HG03521 (cell line): ENCODE results near the gene NXPE3.
A peak's percentile ranks its signal among the peaks of the same experiment; 100 is the strongest.

Source experiments
- ATAC-seq: cut with Tn5 transposase; IDR thresholded peaks from one replicate; pipeline ENCODE4 v1.9.1; 2021; ENCODE audit warnings: mild to moderate bottlenecking, moderate library complexity; ENCODE audit not compliant: unreplicated experiment

Gene NXPE3

DNA sequence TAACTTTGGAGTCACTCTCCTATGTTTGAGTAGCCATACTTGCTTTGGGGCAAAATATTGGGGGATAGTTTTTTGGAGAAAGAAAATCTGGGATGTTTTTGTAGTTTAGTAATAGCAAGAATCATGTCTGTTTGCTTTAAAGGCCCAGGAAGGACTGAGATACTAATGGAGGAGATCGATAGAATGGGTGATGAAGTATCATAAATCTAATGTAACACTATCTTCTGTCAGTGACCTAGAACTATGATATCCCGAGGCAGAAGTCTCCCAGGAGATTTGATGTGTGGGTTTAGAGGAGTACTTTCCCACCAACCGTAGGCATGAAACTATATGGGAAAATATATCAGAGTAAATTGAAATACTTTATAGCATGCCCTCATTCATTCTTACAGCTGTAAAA lies 49.3 kb downstream of the NXPE3 start:
- no peak for ATAC-seq

DNA sequence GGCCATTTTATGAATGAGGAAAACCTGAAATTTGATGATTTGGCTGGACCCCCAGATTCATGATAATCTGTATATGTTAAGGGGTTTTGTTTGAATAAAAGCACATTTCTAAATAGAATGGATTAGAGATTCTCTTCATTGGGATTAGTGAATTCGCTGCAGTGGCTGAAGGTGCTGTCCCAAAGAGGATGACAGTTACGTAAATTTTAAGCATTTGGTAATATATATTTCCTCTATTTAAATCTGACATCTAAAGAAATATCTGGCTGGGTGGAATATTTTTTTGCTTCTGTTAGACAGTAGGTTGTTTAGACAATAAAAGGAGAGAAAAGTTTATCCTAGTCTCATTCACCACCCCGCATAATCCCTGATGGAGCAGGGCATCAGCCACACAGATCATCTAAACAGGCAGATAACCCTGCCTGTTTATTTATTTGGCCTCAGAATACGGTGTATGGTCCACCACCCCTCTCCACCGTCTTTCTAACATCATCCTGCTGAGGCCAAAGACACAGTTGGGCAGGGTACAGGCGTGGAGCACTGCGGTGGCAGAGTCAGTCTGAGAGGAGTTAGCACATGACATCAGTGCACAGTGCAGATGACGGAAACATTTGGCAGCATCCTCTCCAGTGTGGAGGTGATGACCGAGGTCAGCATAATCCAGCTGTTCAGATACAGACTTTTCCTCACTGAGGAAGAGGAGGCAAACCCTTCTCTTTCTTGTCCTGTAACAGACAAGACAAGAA lies 49.9 kb downstream of the NXPE3 start:
- peak; percentile 42 for ATAC-seq

GRCh38 chr3:101829437-101829830 lies 50.4 kb downstream of the NXPE3 start:
- ATAC-seq: no peak

GRCh38 chr3:101829874-101830273 lies 50.9 kb downstream of the NXPE3 start:
- no peak for ATAC-seq

DNA sequence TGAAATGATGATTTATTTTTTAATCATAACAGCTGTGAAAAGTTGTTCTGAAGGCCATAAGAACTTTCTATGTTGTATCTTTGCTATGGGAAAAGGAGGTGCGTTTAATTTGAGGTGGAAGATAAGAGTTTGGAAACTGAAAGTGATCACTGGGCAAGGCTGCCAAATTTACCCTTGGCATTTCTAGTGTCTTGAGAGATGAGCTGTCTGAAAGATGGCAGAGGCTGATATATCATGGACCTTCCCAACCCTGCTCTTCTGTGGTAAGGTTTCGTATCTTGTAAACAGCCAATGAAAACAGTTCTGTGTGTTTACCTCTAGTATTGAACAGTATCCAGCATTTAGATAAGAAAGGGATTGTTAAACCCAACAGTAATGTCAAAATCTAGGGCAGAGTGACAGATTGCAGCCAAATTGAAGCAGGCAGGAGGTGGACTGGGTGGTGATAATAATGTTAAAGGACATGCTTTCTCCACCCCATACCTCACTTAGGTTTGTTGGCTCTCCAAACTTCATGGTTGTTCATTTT lies 54.5 kb downstream of the NXPE3 start:
- no peak for ATAC-seq

GRCh38 chr3:101835676-101836075 lies 56.7 kb downstream of the NXPE3 start:
- ATAC-seq: no peak

DNA sequence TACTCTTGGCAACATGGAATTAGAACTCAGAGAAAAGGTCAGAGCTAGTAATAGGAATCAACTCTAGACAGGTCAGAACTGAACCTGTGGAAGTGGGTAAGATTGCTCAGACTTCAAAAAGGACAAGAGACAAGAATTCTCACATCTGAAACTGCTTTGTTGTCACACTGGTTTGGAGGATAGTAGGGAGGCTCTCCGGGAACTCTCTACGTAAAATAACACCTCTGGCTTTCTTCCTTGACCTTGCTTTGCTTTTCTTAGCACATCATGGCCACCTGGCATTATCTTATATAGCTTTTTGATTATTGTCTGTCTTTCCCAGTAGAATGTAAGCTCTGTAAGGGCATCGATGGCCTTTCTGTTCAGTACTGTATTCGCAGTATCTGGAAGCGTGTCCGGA lies 57.1 kb downstream of the NXPE3 start:
- no peak for ATAC-seq

DNA sequence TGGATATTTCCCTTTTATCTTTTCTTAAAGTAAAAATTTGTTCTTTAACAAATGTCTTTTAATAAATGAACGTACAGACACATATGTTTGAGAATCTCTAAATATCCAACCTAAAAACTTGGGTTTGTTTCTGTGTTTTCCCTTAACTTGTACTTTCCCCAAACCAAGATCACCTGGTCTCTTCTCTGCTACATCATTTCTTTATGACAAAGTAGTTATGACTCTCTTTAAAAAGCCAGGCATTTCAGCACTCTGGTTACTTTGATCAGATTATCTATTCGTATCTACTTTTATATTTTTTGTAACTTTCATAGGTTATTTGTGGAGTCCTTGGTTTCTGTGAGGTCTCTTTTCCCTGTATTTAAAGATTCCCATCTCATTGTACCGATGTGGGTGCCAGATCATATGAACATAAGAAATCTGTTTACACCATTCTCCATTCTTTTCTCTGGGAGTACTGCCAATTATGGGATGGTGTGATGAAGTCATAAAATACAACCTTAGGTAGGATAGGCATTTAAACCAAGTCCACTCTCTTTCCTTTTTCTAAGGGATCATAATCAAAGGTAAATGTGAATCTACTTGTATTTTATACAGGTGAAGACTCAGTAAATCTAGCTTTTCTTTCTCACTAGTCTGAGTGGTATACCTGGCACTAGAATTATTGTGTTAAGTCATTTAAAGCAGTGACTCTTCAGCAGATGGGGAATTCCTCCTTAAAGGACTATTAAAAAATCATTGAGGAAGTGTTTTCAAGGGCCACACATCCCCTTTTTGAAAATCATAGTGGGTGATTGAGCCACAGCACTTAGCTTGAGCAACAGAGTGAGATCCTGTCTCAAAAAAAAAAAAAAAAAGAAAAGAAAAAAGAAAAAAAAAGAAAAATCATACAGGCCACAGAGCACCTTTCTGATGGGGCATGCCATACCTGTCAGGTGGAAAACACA lies 57.9 kb downstream of the NXPE3 start:
- ATAC-seq: no peak

DNA sequence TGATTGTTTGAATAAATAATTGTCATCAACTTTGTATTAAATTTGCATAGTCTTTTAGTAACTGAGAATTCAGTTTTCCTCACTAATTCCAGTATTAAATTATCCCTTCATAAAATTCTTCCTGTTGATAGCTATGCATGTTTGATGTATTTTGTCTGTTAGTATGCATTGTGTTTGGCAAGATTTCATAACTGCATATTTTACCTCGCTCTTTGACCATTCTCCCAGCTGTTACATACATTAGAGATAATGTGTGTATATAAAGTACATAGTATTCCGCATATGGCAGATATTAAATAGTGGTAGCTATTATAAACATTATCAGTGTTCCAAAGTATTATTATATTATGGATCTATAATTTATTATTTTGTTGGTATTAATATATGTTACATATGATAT lies 59.7 kb downstream of the NXPE3 start:
- no peak for ATAC-seq

DNA sequence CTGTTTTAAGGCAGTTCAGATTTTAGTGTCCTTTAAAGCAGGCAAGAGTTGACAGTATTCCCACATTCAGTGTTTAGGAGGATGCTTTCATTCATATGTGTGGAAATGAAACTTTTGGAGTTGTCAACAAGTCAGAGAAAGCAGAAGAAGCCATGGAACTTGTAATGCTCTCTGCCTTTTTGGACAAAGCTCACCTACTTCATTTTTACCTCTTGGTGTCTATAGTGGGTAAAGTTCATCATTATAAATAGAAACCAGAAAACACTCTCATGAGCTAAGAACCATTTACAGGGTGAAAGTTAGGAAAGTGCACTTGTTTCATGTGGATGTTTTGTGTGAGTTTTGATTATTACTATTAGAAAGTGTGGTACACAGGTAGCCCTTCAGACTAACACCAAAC lies 61.1 kb downstream of the NXPE3 start:
- no peak for ATAC-seq

DNA sequence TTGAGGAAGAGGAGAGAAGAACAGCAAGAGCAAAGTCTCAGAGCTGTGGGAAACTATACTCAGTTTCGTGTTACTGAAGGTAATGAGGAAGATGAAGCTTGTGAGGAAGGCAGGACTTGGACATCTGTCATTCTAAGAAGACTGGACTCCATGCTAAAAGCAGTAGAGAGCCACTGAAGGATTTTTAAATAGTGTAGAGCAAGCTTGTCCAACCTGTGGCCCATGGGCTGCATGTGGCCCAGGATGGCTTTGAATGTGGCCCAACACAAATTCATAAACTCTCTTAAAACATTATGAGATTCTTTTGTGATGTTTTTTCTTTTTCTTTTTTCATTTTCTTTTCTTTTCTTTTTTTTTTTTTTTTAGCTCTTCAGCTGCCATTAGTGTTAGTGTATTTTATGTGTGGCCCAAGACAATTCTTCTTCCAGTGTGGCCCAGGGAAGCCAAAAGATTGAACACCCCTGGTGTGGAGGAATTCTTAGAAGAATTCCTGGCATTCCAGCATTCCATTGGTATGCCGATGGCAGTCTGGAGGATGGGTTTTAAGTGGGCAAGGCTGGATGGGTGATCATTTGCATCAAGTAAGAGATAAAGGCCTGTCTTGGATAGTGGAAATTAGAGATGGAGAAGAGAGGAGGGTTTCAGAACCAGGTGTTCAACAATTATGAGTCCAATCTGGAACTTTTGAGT lies 63.4 kb downstream of the NXPE3 start:
- no peak for ATAC-seq

DNA sequence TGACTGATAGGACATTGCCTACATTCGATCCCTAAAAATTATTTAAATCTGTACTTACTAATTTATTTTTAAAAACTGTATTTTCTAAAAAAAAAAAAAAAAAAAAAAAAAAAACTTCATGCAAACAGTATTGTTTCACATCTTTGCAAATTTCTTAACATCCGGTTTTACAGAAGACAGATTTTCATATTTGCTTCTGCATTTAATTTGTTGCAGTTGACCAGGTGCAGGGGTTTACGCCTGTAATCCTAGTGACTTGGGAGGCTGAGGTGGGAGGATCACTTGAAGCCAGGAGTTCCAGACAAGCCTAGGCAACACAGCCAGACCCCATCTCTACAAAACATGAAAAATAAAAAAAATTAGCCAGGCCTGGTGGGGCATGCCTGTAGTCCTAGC lies 63.9 kb downstream of the NXPE3 start:
- ATAC-seq: no peak

DNA sequence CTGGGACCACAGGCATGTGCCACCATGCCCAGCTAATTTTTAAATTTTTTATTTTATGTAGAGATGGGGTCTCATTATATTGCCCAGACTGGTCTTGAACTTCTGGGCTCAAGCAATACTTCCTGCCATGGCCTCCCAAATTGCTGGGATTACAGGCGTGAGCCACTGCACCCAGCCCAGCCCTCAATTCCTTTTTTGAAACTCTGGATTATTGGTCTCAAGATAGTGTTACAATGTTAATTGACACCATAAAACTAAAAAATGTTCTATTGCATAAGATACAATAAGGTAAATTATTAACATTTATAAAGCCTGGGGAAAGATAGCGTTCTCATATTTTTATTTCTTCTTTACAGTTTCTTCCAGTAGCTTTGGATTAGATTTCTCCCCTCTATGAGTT lies 66.4 kb downstream of the NXPE3 start:
- no peak for ATAC-seq

DNA sequence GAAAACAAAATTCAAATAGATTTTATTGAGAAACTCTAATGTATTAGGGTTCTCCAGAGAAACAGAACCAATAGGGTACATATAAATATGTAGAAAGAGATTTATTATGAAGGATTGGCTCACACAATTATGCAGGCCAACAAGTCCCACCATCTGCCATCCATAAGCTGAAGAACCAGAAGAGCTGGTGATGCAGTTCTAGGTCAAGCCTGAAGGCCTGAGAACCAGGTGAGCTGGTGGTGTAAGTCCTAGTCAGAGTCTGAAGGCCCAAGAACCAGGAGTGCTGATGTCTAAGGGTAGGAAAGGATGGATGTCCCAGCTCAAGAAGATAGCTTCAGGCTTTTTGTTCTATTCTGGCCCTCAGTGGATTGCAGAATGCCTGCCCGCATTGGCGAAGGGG lies 67.7 kb downstream of the NXPE3 start:
- no peak for ATAC-seq

DNA sequence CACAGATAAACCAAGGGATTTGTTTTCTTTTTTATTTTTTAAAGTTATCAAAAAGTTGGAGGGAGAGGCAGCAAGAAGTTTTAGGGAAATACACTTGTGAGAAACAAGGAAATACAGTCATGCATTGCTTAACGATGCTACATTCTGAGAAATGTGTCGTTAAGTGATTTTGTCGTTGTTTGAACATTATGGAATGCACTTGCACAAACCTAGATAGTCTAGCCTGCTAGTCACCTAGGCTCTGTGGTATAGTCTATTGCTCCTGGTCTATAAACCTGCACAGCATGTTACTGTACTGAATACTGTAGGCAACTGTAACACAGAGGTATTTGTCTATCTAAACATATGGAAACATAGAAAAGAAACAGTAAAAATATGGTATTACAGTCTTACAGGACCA lies 68.3 kb downstream of the NXPE3 start:
- ATAC-seq: no peak

- no peak for ATAC-seq
Observed at GRCh38 chr3:101848326-101848725, 69.3 kb downstream of the NXPE3 start.

DNA sequence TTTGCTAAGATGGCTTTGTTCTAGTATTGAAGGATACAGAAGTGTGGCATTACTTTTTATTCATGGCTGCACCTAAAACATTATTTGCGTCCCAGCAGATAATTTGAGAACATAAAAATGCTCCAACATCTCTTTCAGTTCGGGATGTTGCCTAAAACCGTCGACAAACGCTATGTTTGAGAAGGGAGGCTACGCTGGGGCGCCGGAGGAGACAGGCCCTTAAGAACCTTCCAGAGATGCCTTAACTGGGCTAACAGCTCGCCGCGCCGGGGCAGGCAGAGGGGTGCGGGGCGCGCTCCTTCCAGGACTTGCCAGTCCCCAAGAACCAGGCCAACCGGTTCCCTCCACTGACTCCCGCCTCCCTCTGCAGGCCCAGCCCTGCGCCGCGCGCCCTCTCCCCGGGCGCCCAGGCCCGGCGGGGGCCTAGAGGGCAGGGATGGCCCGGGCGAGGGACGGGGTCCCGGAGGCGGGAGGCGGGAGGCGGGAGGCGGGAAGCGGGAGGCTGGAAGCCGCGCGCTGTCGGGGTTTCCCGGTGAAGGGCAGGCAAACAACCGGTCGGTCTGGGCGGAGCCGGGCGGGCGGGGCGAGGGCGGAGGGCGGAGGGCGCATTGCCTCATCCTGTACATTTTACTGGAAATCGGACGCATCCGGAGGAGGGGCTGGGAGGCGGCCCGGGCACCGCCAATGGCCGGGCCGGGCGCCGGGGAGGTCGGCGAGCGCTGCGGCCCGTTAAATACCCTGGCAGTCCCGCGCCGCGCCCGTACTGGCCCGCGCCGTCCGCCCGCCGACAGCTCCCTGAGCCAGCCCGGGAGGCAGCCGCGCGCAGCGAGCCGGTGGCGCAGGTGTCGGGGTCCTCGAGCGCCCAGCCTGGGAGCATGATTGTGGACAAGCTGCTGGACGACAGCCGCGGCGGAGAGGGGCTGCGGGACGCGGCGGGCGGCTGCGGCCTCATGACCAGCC lies 70.0 kb downstream of the NXPE3 start, which contains the start of gene NFKBIZ:
TSS of gene NFKBIZ (plus strand) at position 761 of the 960 bp plus-strand sequence. CDS start at position 876, 115 bp downstream.
- peak; percentile 72 for ATAC-seq

- peak; percentile 28 for ATAC-seq
Observed at GRCh38 chr3:101849714-101850245, 70.8 kb downstream of the NXPE3 start.

- no peak for ATAC-seq
Observed at GRCh38 chr3:101850246-101851051, 71.4 kb downstream of the NXPE3 start.
